Measurements from ENCODE around the gene PKD1L1. TPM values are rescaled to one million over a fixed set of nuclear protein-coding genes. Genes with fewer than 3 reads are reported as not detected.

PKD1L1 gene
- total RNA-seq, 1 experiment from 2014 or later: 0.17 TPM

DNA sequence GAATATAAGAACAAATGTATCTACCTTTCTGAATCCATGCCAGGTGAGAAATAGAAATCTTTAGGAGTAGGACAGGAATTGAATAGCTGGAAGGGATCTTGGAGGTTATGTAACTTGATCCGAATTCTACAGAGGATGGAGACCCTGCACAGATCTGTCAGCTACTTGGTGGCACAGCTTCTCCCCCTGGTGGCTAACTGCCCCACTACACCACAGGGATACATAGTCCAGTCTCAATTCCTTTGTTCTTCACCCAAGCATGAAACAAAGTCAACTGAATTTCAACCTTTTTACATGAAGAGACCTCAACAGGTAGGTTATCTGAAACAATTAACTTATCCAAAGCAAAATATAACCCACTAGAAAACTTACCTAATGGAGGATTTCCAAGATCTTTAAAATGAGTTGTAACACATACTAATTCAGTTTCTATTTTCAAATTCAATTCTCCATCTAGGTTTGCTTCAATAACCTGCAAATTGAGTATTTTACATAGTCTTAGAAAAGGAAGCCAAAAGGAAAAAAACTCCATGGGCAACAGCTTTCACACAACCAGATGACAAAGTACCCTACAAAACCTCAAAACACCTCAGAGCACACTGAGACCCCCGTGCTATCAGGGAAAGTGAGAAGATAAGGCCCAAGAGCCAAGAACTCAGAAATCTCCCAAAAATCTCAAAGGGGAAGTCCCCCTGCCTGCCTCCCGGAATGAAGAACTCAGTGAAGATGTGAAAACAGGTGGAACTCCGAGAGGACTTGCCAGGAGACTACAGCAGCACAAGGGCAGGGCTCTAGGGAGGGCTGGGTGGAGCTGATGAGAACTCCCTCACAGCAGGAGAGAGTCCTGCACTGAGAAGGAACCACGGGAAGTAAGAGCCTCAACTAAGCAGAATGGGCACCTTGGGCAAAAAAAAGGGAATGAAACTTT lies 20.8 kb upstream of the PKD1L1 start:
- no TSS peak for BruUV-seq (replicated peaks)
- TF ChIP-seq EZH2phosphoT487 (IDR thresholded peaks at IDR 0.05; ENCODE audit: borderline replicate concordance) (no peak), RAD21 (IDR thresholded peaks at IDR 0.05; ENCODE audit: low read depth) (peak; percentile 54)
- TF ChIP-seq, protein P1, sequence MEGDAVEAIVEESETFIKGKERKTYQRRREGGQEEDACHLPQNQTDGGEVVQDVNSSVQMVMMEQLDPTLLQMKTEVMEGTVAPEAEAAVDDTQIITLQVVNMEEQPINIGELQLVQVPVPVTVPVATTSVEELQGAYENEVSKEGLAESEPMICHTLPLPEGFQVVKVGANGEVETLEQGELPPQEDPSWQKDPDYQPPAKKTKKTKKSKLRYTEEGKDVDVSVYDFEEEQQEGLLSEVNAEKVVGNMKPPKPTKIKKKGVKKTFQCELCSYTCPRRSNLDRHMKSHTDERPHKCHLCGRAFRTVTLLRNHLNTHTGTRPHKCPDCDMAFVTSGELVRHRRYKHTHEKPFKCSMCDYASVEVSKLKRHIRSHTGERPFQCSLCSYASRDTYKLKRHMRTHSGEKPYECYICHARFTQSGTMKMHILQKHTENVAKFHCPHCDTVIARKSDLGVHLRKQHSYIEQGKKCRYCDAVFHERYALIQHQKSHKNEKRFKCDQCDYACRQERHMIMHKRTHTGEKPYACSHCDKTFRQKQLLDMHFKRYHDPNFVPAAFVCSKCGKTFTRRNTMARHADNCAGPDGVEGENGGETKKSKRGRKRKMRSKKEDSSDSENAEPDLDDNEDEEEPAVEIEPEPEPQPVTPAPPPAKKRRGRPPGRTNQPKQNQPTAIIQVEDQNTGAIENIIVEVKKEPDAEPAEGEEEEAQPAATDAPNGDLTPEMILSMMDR (IDR thresholded peaks at IDR 0.05 in 2 of 3, conservative IDR thresholded peaks at IDR 0.05 in 1 of 3; ENCODE audit: borderline replicate concordance in 1 of 3, insufficient read depth in 1 of 3, low read depth in 2 of 3, low read length in 2 of 3): peak; percentile 46 to 91 (median 90)
- DNase-seq (ENCODE audit: low read depth, low spot score) (peak; percentile 39), ATAC-seq (peak; percentile 95)
- H4K20me1 ChIP-seq (ENCODE audit: insufficient read depth): no peaks in the 10 kb centered on the region
- ChIA-PET CTCF (interaction anchor here (0.7 to 1.1 kb wide), 7 partner anchors 9 to 703 kb away, joined by 3 to 8 read pairs (median 4); partner anchors contain the start of gene UPP1), POLR2A (interaction anchor here (0.5 kb wide), 1 partner anchor 124 kb away, joined by 3 read pairs; no protein-coding TSS in a partner anchor), RAD21 (ENCODE audit: low non-redundant PET in 1 of 2, low total read pairs in 2 of 2, uncharacterized antibody in 2 of 2, unreplicated experiment in 2 of 2) (no interaction called here)
- peaks cover 38 to 47% of the 10 kb centered on the region in 2 experiments for H3K36me3 ChIP-seq (ENCODE audit: control insufficient read depth in 1 of 2, insufficient read depth in 2 of 2, low read length in 2 of 2)
- H3K9ac ChIP-seq (ENCODE audit: low read length): no peak overlapping the region
- no peak overlapping the region for H3K4me3 ChIP-seq (replicated peaks in 1 of 2; ENCODE audit: low read depth in 1 of 2, low read length in 2 of 2)
- no peak overlapping the region for H3K4me2 ChIP-seq (ENCODE audit: low read length)
- H2AFZ ChIP-seq (ENCODE audit: low read depth, low read length, poor library complexity, severe bottlenecking): no peak overlapping the region
- peaks cover 3 to 4% of the 10 kb centered on the region in 2 experiments; a peak in 2 of 4 replicates for H3K4me1 ChIP-seq (ENCODE audit: control insufficient read depth in 1 of 2, insufficient read depth in 2 of 2, low read length in 2 of 2)
- intact Hi-C loops (cut with micrococcal nuclease): no loop called here
- no peaks in the 10 kb centered on the region; the same call in 1 of the 2 replicates for H3K79me2 ChIP-seq (ENCODE audit: insufficient read depth, low read length)
- H3K27ac ChIP-seq (ENCODE audit: low read depth, low read length): no peak overlapping the region
- H3K9me3 ChIP-seq (ENCODE audit: control insufficient read depth in 1 of 2, insufficient read depth in 1 of 2, low read depth in 1 of 2, low read length in 2 of 2): no peaks in the 10 kb centered on the region
- H3K9me2 ChIP-seq (ENCODE audit: insufficient read depth): no peaks in the 10 kb centered on the region
- H3K27me3 ChIP-seq (ENCODE audit: insufficient read depth, low read length): no peaks in the 10 kb centered on the region

DNA sequence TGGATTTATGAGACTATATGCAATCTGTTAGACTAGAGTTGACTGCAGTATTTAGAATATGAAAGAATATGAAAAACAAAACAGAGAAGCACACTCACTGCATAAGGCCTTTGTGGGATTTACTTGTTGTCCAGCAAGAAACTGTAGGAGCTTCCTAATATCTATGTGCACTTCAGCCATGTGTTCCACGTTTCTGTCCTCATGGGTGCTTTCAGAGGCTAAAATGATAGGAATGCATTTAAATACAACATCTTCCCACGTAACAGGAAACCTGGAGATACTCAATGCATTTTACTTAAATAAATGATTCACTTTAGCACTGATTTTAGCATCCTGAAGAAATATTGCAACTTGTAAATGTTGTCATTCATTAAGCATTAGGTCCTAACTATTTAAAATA lies 19.4 kb upstream of the PKD1L1 start:
- POLR2A ChIA-PET: no interaction called here
- Histone ChIP-seq H3K4me2 (ENCODE audit: low read length) (no peak overlapping the region), H3K27ac (ENCODE audit: low read depth, low read length) (no peak overlapping the region), H3K9ac (ENCODE audit: low read length) (no peak overlapping the region), H3K4me3 (replicated peaks in 1 of 2; ENCODE audit: low read depth in 1 of 2, low read length in 2 of 2) (no peak overlapping the region), H3K9me3 (ENCODE audit: control insufficient read depth in 1 of 2, insufficient read depth in 1 of 2, low read depth in 1 of 2, low read length in 2 of 2) (no peaks in the 10 kb centered on the region), H3K4me1 (ENCODE audit: control insufficient read depth in 1 of 2, insufficient read depth in 2 of 2, low read length in 2 of 2) (peaks cover 3 to 4% of the 10 kb centered on the region in 2 experiments; a peak in 2 of 4 replicates), H2AFZ (ENCODE audit: low read depth, low read length, poor library complexity, severe bottlenecking) (no peak overlapping the region), H4K20me1 (ENCODE audit: insufficient read depth) (no peaks in the 10 kb centered on the region), H3K9me2 (ENCODE audit: insufficient read depth) (no peaks in the 10 kb centered on the region), H3K79me2 (ENCODE audit: insufficient read depth, low read length) (no peaks in the 10 kb centered on the region; the same call in 1 of the 2 replicates), H3K36me3 (ENCODE audit: control insufficient read depth in 1 of 2, insufficient read depth in 2 of 2, low read length in 2 of 2) (peaks cover 30 to 46% of the 10 kb centered on the region in 2 experiments), H3K27me3 (ENCODE audit: insufficient read depth, low read length) (no peaks in the 10 kb centered on the region)
- intact Hi-C loops (cut with micrococcal nuclease): no loop called here
- no peak for ATAC-seq
- RAD21 ChIA-PET (ENCODE audit: low non-redundant PET in 1 of 2, low total read pairs in 2 of 2, uncharacterized antibody in 2 of 2, unreplicated experiment in 2 of 2): no interaction called here
- TF ChIP-seq, protein P2, sequence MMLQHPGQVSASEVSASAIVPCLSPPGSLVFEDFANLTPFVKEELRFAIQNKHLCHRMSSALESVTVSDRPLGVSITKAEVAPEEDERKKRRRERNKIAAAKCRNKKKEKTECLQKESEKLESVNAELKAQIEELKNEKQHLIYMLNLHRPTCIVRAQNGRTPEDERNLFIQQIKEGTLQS (IDR thresholded peaks at IDR 0.05): no peak
- DNase-seq (ENCODE audit: low read depth, low spot score): no peak
- no TSS peak for BruUV-seq (replicated peaks)
- CTCF ChIA-PET: interaction anchor here (1.1 kb wide), 1 partner anchor 702 kb away, joined by 3 read pairs; no protein-coding TSS in a partner anchor

Data from HCT116 (cell line).